Astrocyte of the hippocampus (primary cell): Measurements from ENCODE around the gene TSPAN5.

Experiments used
- DNase-seq: peaks from one replicate; pipeline ENCODE4 v3.0.0; 2011; ENCODE audit warnings: low read depth, low spot score

TSPAN5 gene

DNA sequence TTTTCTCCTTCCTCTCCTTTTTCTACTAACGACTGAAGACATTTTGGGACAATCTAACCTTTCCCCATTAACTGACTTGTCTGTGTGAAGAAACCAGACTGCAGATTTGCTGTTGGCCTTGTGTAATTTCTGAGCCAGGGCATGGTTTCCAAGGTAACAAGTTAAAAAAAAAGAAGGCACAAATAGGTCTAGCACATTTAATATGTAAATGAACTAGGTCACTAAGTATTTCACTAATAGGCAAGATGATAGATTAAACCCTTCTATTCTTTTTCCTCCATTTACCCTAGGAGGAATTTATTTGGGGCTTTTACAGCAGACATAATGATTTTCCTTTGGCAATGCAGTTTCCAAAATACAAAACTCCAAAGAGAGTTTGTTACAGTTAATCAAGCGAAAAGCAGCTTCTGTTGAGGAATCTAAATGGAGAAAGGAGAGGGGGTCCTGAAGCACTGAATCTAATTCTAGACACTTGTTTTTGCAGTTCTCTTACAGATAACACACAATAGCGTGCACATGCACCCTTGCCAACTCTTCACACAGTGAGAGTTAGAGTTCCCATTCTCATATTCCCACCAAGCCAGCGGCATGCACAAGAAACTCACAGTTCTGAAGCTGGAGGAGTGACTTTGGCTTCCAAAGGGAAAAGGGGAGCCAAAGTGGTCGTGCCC, 72.0 kb downstream of the TSPAN5 start:
- DNase-seq: peak; percentile 57

DNA sequence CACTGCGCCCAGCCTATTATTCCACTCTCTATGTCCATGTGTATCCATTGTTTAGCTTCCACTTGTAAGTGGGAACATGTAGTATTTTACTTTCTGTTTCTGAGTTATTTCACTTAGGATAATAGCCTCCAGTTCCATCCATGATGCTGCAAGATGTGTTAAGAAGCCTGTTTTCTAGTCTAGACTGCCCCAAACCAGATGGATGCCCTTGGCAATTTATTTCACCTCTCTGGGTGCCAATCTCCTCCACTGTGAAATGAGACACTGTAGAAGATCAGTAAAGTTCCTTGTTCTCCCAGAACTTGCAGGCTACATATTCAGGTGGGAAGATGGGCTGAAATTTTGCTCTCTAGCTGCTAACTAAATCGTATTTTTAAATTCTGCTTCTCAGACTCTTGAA, 72.8 kb downstream of the TSPAN5 start:
- no peak for DNase-seq

DNA sequence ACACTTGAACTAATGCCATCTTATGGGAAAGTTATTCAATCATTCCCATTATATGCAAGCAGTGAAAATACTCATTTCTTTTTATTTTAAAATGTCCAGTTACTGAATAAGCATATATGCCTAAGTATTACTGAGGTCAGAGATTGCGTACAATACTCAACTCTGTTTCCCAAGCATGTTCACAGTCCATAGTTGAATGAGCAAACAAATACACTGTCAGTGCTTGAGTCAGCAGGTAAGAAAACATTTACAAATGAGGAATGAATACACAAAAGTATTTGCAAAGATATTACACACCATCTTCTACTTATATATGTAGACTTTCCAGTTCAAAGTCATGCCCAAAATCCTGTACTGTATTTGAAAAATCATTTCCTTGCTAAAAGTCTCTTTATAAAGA, 74.1 kb downstream of the TSPAN5 start:
- DNase-seq: no peak

DNA sequence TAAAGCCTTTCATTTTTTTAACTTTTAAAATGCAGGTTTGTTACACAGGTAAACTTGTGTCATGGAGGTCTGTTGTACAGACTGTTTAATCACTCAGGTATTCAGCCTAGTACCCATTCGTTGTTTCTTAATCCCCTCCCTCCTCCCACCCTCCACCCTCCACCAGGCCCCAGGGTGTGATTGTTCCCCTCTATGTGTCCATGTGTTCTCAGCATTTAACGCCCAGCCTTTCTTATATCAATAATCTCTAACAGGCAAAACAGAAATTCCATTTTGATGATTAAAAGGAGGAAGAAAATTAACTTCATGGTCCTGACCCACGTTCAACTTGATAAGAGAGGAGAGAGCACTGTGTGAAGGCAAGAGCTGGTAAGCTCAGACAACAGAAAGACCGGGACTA, 75.1 kb downstream of the TSPAN5 start:
- DNase-seq: no peak

DNA sequence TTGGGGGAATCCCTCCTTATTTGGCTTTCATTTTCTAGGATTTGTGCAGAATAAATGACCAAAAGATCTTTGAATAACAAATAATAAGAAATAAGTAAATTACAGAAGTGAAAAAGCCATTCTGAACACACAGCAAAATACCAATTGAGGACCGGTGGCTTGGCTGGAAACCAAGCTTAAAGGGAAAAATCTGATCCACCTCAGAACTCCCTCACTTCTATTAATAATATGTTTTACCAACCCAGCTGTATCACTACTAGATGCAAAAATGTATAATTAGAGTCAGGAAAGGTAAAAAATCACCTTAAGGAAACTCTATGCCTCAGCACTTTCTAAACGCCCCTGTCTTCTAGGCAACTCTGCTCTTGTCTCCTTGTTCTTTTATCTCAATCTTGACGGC, 77.3 kb downstream of the TSPAN5 start:
- no peak for DNase-seq

DNA sequence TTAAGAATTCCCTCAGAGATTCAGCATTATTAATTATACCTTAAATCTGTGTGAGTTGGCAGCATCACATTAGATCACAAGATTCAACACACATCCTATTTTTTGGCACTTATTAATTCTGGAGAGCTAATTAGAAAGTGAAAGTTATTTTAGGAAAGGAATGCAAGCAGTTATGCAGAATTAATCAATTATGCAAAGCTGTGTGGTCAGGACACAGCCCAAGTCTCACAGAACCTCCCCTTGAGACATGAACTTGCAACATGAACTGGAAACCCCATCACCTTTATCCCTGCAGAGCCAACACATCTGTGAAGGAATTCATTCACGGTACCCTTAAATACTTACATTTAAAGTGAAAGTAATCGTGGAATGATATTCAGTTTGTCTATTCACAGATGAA, 80.5 kb downstream of the TSPAN5 start:
- DNase-seq: peak; percentile 50

DNA sequence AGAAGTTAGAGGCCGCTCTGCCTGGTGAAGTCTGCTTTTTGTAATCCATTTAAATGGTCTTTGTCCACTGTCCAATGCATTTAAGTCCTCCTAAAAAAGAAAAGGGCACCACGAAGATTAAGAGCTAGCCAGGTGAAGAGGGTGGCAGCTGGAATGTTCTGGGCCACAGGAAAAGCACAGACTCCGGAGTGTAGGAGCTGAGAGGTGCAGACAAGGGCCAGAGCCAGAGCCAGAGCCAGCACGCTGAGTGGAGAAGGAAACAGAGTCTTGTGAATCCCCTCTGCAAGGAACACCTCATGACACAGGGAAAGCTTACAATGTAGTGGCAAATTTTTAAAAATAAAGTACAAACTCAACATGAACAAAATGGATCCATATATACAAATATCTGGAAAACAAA, 83.6 kb downstream of the TSPAN5 start:
- DNase-seq: no peak

DNA sequence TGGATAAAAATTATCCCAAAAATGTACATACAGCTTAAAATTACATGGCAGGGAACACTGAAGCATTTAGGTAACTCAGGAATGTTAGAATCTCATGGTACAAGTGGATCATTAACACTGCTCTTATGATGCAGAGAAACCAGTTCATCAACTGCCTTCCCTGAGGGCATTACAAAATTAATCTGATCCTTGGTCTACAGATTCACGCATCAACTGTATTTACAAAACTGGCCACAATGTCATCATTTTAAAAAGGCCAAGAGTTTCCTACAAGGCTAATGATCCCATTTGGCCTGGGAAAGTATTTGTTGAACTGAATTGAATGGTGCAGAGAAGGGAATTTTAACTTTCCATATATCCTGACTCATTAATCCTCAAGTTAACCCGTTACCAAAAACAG, 84.6 kb downstream of the TSPAN5 start:
- no peak for DNase-seq

DNA sequence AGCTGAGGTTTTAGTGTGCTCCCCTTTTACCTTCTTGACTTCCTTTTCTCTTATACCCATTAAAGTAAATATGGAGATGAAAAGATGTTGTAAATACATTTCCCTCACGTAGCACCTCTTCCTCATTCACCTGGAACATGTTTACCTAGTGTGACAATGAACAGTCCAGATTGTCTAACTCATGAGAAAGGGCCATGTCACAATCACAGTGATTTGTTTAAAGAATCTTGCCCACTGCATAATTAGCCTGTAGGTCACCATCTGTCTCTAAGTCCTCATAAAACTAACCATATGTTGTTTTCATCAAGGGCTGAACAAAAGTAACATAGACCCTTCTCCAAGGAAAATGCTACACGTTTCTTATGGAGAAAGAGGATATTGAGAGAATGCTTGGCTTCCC, 85.7 kb downstream of the TSPAN5 start:
- DNase-seq: no peak

DNA sequence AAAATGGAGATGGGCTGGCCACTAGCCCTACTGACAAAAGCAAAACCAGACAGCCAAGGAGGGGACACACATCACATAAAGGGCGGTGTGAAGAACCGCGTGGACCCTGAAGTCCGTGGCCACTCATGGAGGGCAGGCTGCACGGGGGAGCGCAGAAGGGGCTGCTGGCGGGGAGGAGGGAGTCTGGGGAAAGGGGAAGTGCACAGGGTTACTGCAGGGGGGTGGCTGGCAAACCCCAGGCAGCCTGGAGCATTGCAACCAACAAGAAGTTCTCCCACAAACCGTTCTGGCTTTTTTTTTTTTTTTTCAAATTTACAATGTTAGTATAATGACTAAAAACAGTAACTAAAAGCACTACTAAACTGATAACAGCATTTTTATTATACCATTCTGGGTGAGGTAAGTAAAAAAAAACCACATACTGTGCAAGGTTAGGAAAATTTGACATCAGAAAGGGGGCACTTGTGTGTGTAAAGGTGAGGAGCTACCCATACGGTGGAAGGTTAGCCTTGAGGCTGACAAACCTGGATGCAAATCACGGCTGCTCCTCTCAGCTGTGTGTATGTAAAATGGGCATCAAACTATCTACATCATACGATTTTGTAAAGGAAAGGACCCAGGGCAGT, 87.1 kb downstream of the TSPAN5 start:
- DNase-seq: no peak

DNA sequence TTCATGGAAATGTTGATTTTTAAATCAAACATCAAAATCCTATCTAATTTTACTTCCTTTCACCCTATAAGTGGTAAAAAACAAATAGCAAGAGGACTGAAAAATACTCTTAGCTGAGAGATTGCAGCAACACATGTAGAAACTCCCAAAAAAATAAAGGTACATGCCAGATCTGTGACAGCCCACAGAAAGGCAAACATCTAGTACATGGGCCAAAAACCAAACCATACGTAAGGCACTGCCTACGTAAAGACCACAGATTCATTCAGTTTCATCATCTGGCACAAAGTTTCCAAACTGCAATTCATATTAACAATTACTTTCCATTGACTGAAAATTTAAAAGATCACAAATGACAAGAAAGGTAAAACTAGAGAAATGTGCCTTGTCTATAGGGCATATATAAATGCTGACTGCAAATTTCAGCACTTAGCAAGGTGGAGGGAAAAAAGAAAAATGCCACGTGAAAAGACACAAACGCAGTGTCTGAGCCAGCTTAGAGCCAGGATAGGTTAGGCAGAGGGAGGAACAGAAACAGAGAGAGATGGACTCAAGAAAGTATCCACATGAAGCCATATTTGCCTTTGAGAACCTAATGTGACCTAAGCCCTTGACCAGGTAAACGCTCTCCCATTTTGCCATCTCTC, 88.1 kb downstream of the TSPAN5 start:
- no peak for DNase-seq

DNA sequence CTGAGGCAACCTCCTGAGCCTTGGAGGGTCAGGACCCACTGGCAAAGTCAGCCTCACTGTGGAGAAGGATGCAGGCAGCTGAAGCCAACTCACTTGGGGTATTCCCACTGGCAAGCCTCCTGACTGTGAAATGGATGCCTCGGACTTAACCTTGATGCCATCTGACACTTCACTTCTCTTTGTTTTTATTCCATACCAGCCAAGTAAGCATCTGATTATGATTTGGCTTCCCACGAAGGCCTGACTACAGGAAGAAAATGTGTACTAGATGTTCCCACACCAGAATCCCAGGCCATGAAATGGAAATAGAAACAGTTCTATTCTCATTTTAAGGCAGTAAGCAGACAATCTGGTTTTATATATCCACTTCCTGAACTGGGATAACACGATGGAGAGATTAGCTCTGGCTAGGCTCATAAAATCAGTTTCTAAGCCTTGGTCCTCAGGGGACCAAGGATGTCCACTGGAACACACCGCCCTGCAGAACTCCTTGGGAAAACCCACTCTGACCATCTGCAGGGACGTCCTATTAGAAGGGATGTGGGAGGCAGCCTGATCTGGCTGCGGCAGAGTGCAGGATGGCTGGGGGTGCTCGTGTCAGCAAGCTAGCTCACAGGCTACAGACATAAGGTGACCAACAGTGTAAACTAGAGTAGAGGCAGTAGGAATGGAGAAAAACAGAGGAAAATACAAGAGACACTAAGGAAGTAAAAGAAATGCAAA, 89.3 kb downstream of the TSPAN5 start:
- DNase-seq: peak; percentile 35

DNA sequence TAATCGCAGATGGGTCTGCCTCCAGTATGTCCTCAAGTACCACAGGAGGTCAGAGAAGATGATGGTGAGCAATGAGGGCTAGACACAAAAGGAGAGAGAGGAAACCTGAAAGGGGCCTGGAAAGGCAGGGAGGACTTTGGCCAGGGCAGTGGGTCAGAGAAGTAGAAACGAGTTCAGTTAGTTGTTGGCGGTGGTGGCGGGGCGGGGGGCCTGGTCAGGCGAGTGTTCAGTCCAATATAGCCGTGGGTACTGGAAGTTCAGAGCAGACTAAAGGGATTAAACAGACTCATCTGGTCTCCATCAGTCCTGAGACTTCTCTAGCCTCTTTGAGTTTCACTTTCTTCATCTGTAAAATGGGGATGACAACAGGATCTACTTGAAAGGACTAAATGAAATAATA, 90.8 kb downstream of the TSPAN5 start:
- no peak for DNase-seq

DNA sequence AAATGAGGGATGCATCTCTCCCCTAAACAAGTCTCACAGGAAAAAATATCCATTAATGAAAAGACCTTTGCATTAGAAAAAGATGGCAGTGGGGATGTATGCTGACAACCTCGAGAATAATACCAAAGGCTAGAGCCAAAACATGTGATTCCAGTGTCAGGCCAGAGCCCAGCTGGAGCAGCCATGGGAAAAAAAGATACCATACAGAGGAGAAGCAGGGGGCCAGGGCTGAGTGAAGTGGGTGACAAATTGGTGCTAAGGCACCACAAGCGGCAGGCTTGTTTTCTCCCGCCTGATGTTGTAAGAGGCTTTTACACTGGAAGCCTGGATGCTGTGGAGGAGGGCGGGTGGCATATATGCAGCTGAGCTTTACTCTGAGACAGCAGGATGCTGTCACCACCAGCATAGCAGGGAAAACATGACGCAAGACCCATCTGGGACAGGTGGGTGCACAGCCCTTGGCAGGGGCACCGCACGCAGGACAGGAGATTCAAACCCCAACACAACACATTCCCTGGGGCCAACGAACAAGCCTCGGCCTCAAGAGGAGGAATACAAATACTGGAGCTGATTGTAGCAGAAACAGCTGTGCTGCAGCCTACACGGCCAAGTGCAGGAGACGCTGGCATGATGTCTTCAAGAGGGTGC, 91.9 kb downstream of the TSPAN5 start:
- no peak for DNase-seq

DNA sequence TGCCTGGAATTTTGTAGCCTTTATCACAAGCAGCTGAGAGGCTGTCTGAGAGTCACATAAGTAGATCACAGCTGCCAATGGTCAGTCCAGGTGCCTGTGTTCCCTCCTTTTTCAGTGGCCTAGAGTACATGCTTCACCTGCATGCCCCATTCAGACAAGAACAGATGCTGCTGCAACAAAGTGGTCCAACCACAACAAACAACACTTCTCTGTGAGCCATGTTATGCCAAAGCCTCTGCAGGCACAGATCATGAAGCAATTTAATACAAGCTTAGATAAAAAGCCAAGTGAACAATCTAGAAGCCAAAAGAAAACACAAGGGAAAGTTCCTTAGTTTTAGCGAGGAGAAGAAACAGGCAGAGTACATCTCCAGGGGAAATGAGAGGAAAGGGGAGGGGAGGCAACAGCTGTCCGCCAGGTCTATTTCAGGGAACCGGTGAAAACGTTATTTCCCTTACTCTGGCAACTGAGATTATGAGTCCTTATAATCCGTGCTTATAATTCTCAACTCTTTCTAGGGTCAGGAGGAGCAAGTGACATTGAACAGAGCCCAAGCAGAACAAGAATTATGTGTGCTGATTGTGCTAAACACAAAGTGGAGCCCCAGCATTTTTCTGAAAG, 92.6 kb downstream of the TSPAN5 start:
- no peak for DNase-seq

DNA sequence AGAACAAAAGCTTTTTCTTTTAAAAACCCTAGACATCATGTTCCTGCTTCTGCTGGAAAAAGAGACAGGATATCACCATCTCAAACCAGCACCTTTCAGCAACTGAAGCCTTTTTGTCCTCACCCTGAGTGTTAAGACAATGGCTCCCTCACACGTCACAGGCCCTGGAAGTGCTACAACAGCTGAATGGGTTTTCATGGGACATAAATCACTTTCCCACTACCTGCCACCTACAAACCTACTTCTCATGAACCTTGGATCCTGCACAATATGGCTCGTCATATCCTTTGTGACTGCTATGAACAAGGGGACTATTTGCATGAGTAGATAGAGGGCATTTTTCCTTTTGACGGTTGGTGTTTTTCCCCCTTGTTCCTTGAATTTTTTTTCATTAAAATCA, 93.6 kb downstream of the TSPAN5 start:
- DNase-seq: no peak

DNA sequence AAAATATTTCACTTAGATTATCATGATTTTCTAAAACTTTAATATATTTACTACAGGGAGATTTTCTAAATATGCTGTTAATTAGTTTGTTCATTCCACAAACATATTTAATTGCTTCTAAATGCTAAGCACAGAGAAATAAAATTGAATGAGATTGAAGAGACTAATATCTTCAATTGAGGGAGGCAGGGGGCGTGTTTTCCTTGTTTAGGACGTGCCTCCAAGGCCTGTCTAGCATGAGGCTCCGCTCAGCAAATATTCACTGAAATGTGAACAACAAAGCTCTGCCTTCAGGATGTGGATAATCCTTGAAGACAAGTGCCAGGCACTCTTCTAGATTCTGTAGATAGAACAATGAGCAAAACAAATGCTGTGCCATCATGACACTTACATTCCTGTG, 98.1 kb downstream of the TSPAN5 start:
- no peak for DNase-seq

DNA sequence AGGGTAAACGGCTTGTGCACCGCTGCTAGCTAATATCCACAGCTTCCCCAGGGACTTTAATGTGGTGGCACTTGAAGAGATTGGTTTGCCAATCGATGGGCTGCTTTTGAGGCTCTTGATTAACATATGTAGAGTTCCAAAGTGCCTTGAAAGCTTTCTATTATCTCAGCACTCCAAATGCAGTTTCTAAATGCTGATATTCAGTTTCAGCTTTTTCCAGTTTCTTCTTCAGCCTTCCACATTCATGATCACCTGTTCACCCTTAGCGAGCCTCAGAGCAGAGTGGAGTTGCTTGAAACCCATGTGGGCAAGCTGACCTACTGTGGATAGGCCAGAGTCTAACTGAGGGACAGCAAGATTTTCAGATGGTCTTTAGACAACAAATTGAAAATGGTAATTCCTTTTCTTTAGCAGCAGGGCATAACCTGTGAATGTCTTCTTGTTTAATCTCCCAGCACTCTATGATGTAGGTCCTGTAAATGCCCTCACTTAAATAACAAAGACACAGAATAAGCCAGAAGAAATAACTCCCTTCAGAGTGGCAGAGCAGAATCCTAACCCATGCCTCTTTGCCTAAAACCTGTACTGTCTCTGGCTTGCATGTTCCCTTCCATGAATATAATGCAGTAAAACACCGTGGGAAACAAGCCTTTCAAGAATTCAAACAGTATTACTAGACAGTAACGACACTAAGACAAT, 99.8 kb downstream of the TSPAN5 start:
- no peak for DNase-seq

DNA sequence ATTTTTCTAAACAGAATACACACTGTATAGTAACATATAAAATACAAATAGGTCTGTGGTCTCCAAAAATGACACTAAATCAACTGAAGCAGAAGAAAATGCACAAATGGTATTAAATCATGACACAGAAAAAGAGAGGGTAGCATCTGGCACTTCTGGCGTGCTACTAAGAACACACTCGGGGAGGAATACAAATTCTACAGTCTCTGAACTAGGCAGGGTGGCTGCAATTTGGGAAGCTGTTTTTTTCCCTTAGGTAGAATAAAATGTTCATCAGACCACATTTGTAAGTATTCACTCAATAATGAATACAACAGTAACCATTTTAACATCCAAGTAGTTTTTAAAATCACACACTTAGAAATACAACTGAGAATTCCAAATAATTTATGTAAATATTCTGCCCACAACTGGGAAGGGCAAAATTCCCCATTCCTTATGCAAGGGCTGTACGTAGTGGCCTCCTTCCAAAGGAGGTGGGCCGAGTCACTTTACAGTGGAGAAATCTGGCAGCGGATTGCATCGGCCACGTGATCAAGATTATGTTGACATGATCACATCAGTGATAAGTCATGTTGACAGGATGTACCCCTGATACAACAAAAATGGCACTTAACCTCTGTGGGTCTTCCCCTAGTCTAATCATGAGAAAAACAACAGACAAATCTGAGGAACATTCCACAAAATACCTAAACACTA, 101.1 kb downstream of the TSPAN5 start:
- peak; percentile 83 for DNase-seq

DNA sequence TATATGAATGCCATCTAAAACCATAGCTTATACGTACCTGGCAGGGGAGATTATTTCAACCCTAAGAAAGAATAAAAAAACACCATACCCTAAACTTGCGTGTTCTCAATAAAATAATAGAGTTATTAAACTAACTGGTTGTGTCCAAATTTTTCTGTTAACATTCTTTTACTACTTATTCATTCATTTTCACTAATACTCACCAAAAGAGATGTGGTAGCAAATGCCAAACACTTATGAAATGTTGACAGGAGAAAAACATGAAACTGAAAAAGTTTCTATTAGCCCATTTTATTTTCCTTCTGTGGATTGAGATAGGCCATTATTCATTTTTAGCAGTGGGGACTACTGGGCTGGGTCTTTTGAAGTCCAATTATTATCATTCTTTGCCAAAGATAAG, 102.0 kb downstream of the TSPAN5 start:
- DNase-seq: no peak
